Mesothelial cell of epicardium (in vitro differentiated cells): Measurements from ENCODE around the gene SLIT3. TPM values are rescaled to one million over a fixed set of nuclear protein-coding genes. Genes with fewer than 3 reads are reported as not detected.

ENCODE experiments used
- DNase-seq, 2 experiments: peaks; one replicate each; pipeline ENCODE4 v3.0.0; 2021; ENCODE audit warnings: low spot score in 2 of 2; ENCODE audit not compliant: unreplicated experiment in 2 of 2
- H3K27ac Mint-ChIP-seq: 2 replicates; pipeline ENCODE4 v1.8.0; 2021; ENCODE audit warnings: mixed read lengths
- H3K27me3 Mint-ChIP-seq: 2 replicates; pipeline ENCODE4 v1.8.0; 2021; ENCODE audit warnings: low read depth, mixed read lengths
- H3K36me3 Mint-ChIP-seq: 2 replicates; pipeline ENCODE4 v1.8.0; 2021; ENCODE audit warnings: mixed read lengths
- H3K4me1 Mint-ChIP-seq: 2 replicates; pipeline ENCODE4 v1.8.0; 2021; ENCODE audit warnings: mixed read lengths
- H3K4me3 Mint-ChIP-seq: 2 replicates; pipeline ENCODE4 v1.8.0; 2021; ENCODE audit warnings: mild to moderate bottlenecking, moderate library complexity, mixed read lengths
- H3K9me3 Mint-ChIP-seq: 2 replicates; pipeline ENCODE4 v1.8.0; 2021; ENCODE audit warnings: mixed read lengths
- CTCF ChIP-seq: fragments of 200-600 bp; sonication (generic); IDR thresholded peaks from one replicate; pipeline ENCODE4 v1.5.0; 2021; ENCODE audit warnings: antibody characterized with exemption; ENCODE audit not compliant: unreplicated experiment
- total RNA-seq: library from RNA; stranded (reverse); gene quantifications from 3 replicates; pipeline ENCODE4 v1.2.1, GENCODE V29; 2021

SLIT3 gene
- total RNA-seq, 1 donor from 2014 or later = 65.1 TPM

- H3K4me1 Mint-ChIP-seq = peaks cover 48% of the 10 kb centered on the region
- no peak for DNase-seq
- no peaks in the 10 kb centered on the region for H3K9me3 Mint-ChIP-seq
- no peak for TF ChIP-seq CTCF
- H3K36me3 Mint-ChIP-seq = no peaks in the 10 kb centered on the region
- H3K27ac Mint-ChIP-seq = no peak overlapping the region
- H3K27me3 Mint-ChIP-seq = no peaks in the 10 kb centered on the region
- H3K4me3 Mint-ChIP-seq = no peak overlapping the region
Measured at GRCh38 chr5:168890816-168891812, 409.8 kb downstream of the SLIT3 start.

- TF ChIP-seq CTCF = no peak
- DNase-seq = no peak
- Mint-ChIP-seq H3K4me1 (peaks cover 32% of the 10 kb centered on the region), H3K27ac (no peak overlapping the region), H3K27me3 (no peaks in the 10 kb centered on the region), H3K9me3 (no peaks in the 10 kb centered on the region), H3K4me3 (no peak overlapping the region), H3K36me3 (no peaks in the 10 kb centered on the region)
Measured at GRCh38 chr5:168889039-168889438, 411.9 kb downstream of the SLIT3 start.

- H3K4me3 Mint-ChIP-seq = no peak overlapping the region
Measured at GRCh38 chr5:168887931-168888330, 413.0 kb downstream of the SLIT3 start.

GRCh38 chr5:168886157-168886556, 414.8 kb downstream of the SLIT3 start:
- H3K27ac Mint-ChIP-seq = no peak overlapping the region
- no peak for TF ChIP-seq CTCF
- no peaks in the 10 kb centered on the region for H3K36me3 Mint-ChIP-seq
- peaks cover 12% of the 10 kb centered on the region for H3K27me3 Mint-ChIP-seq
- no peak overlapping the region for H3K4me3 Mint-ChIP-seq
- H3K9me3 Mint-ChIP-seq = no peaks in the 10 kb centered on the region
- H3K4me1 Mint-ChIP-seq = peaks cover 29% of the 10 kb centered on the region
- no peak for DNase-seq

More at GRCh38 chr5:168887931-168888330, 413.0 kb downstream of the SLIT3 start:
- DNase-seq = no peak
- Mint-ChIP-seq H3K27ac (no peak overlapping the region), H3K27me3 (peaks cover 4% of the 10 kb centered on the region), H3K4me1 (peaks cover 28% of the 10 kb centered on the region), H3K9me3 (no peaks in the 10 kb centered on the region), H3K36me3 (no peaks in the 10 kb centered on the region)
- no peak for TF ChIP-seq CTCF

GRCh38 chr5:168885324-168886120, 415.4 kb downstream of the SLIT3 start:
- Mint-ChIP-seq H3K9me3 (no peaks in the 10 kb centered on the region), H3K4me3 (no peak overlapping the region), H3K27ac (no peak overlapping the region), H3K36me3 (no peaks in the 10 kb centered on the region), H3K27me3 (peaks cover 12% of the 10 kb centered on the region), H3K4me1 (peaks cover 34% of the 10 kb centered on the region)
- no peak for TF ChIP-seq CTCF
- no peak for DNase-seq
